ENCODE results near the gene VDAC1. TPM values are rescaled to one million over a fixed set of nuclear protein-coding genes. Genes with fewer than 3 reads are reported as not detected.

VDAC1 gene
- total and polyA plus RNA-seq, 2 of the 8 experiments (the other 6 are each of a cell fraction or from before 2014, with no cell fraction given), result 111 to 301 TPM

- Histone ChIP-seq H3K9me3 (ENCODE audit: insufficient read depth in 2 of 2, low read depth in 1 of 2, low read length in 1 of 2) (no peaks in the 10 kb centered on the region), H3K23ac (ENCODE audit: insufficient read length) (no peak overlapping the region), H3K4me2 (ENCODE audit: insufficient read depth in 1 of 2, low read depth in 2 of 2, low read length in 2 of 2) (no peak overlapping the region), H2AFZ (ENCODE audit: low read length) (no peak overlapping the region), H3K14ac (ENCODE audit: insufficient read length) (no peak overlapping the region), H2BK5ac (ENCODE audit: low read depth, low read length) (no peak overlapping the region), H3K23me2 (ENCODE audit: low read depth, low read length) (peaks cover 6% of the 10 kb centered on the region; the same call in 1 of the 2 replicates), H3K18ac (ENCODE audit: extremely low read depth, low read length) (no peak overlapping the region), H3K4me1 (replicated peaks in 1 of 4; ENCODE audit: control insufficient read depth in 3 of 4, insufficient read depth in 4 of 4, low read length in 3 of 4) (peaks cover 0 to 3% (median under 1%) of the 10 kb centered on the region in 4 experiments; a peak in 1 of 7 replicates), H3K79me2 (ENCODE audit: control insufficient read depth in 1 of 2, insufficient read depth in 2 of 2, low read length in 2 of 2) (peaks cover 0 to 54% of the 10 kb centered on the region in 2 experiments; a peak in 2 of 4 replicates), H3K9ac (replicated peaks in 1 of 4; ENCODE audit: extremely low read depth in 1 of 4, low read depth in 3 of 4, low read length in 3 of 4) (no peak overlapping the region), H4K91ac (replicated peaks; ENCODE audit: insufficient read length, low read length) (no peak overlapping the region), H3K4ac (replicated peaks; ENCODE audit: insufficient read length, low read depth, low read length) (no peak overlapping the region), H3K79me1 (ENCODE audit: low read depth, low read length) (peaks cover 2% of the 10 kb centered on the region), H3K56ac (replicated peaks; ENCODE audit: insufficient read length, low read depth, low read length) (no peak overlapping the region), H4K8ac (ENCODE audit: extremely low read depth, insufficient read depth, low read length) (no peak overlapping the region), H3K27me3 (replicated peaks in 1 of 4; ENCODE audit: control insufficient read depth in 3 of 4, extremely low read depth in 1 of 4, insufficient read depth in 3 of 4, low read length in 3 of 4) (no peaks in the 10 kb centered on the region), H3K27ac (ENCODE audit: low read depth, low read length) (no peak overlapping the region), H3K4me3 (ENCODE audit: extremely low read depth in 1 of 4, insufficient read depth in 2 of 4, low read depth in 3 of 4, low read length in 4 of 4) (no peak overlapping the region), H4K20me1 (replicated peaks in 1 of 2; ENCODE audit: control insufficient read depth in 1 of 2, insufficient read depth in 2 of 2, low read length in 2 of 2) (no peaks in the 10 kb centered on the region), H2BK20ac (ENCODE audit: low read length) (no peak overlapping the region), H2BK120ac (replicated peaks; ENCODE audit: low read depth, low read length) (no peak overlapping the region), H2AK5ac (ENCODE audit: low read depth, low read length) (no peak overlapping the region), H4K5ac (ENCODE audit: insufficient read length, low read depth, low read length) (no peak overlapping the region), H3K36me3 (ENCODE audit: control insufficient read depth in 2 of 4, insufficient read depth in 4 of 4, low read length in 3 of 4) (no peaks in the 10 kb centered on the region), H2BK15ac (ENCODE audit: low read length) (no peak overlapping the region), H2BK12ac (ENCODE audit: low read depth, low read length) (no peak overlapping the region)
- 97% methylated on average over 10 of the region's 10 CpGs; no CpG with 5 or more reads in 1 of the 2 experiments for WGBS, 2 experiments (ENCODE audit: extremely low coverage in 1 of 2, insufficient coverage in 1 of 2, insufficient read length in 1 of 2, insufficient replicate concordance in 2 of 2, low coverage in 1 of 2, low lambda C conversion rate in 2 of 2, missing lambda C conversion rate in 1 of 2)
- TF ChIP-seq SP2 (IDR thresholded peaks at IDR 0.05; ENCODE audit: low read length) (no peak), KDM4A (IDR thresholded peaks at IDR 0.05; ENCODE audit: low read depth, low read length, severe bottlenecking) (no peak), TAF1 (IDR thresholded peaks at IDR 0.05; ENCODE audit: low read depth, low read length) (no peak), CREB1 (IDR thresholded peaks at IDR 0.05) (no peak), SIRT6 (IDR thresholded peaks at IDR 0.05; ENCODE audit: low read length) (no peak), FOSL1 (IDR thresholded peaks at IDR 0.05; ENCODE audit: insufficient read depth, low read depth, low read length) (no peak), KDM1A (IDR thresholded peaks at IDR 0.05; ENCODE audit: borderline replicate concordance, low read length) (no peak), BACH1 (IDR thresholded peaks at IDR 0.05; ENCODE audit: low read length) (no peak), RBBP5 (IDR thresholded peaks at IDR 0.05; ENCODE audit: borderline replicate concordance, low read depth, low read length) (no peak), EZH2 (IDR thresholded peaks at IDR 0.05; ENCODE audit: low read depth, low read length, severe bottlenecking) (no peak), CHD1 (IDR thresholded peaks at IDR 0.05; ENCODE audit: low read depth, low read length) (no peak), ATF3 (IDR thresholded peaks at IDR 0.05; ENCODE audit: insufficient read depth, low read depth, low read length) (no peak), POLR2A (IDR thresholded peaks at IDR 0.05; ENCODE audit: control extremely low read depth in 1 of 2, low read depth in 2 of 2, low read length in 2 of 2) (no peak), YY1 (IDR thresholded peaks at IDR 0.05; ENCODE audit: low read depth, low read length) (no peak)
- ChIA-PET CTCF (ENCODE audit: partially characterized antibody) (no interaction called here), POLR2A (ENCODE audit: partially characterized antibody) (no interaction called here)
- FAIRE-seq, result no peak
- DNase-seq (ENCODE audit: low read depth in 1 of 2, low spot score in 2 of 2), result no peak
Measured at GRCh38 chr5:133966090-133966489, 38.7 kb downstream of the VDAC1 start.

All from H1 (cell line).